GM21529 (cell line): ENCODE measurements around the gene SPRYD4.
"Not testable (repeated sequence)": the region's sequence is repeated elsewhere in the genome, so short reads cannot be mapped to it uniquely, and the experiment has no call there.

Experiments used
- ATAC-seq: cut with Tn5 transposase; IDR thresholded peaks from one replicate; pipeline ENCODE4 v1.9.1; 2021; ENCODE audit not compliant: unreplicated experiment

Gene SPRYD4

DNA sequence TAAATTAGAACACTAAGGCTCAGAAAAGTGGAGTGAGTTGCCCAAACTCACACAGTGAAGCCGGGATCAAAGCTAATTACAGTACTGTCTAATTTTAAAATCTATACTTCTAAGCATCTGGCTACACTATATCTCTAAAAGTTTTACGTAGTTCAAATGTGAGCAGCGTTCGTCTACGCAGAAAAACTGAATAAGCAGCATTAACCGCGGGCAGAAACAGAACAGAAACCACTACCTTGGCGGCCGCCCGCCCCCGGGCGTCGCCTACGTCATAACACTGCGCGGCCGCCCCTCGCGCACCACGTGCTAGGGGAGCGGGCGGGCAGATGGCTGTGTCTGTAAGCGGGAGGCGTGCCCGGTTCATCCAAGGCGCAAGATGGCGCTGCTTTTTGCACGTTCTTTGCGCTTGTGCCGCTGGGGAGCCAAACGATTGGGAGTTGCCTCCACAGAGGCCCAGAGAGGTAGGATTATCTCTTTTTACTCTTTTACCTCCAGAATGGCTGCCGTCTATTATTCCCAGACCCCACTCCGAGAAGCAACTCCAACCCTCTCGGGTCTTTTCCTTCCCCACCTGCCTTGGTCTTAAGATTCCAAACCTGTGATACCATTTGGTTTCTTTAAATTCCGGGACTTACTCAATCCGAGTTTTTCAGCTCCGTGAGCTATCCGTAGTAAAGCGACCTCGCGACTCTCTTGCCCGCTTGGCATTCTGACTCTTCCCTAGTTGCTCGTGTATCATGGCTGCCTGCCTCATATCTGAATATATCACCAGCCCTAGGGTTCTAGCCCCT lies at the start of gene SPRYD4:
Gene SPRYD4 (plus strand): TSS at position 363 of the 791 bp plus-strand sequence. CDS start 14 bp downstream, at position 377.
- ATAC-seq, result peak; percentile 85

DNA sequence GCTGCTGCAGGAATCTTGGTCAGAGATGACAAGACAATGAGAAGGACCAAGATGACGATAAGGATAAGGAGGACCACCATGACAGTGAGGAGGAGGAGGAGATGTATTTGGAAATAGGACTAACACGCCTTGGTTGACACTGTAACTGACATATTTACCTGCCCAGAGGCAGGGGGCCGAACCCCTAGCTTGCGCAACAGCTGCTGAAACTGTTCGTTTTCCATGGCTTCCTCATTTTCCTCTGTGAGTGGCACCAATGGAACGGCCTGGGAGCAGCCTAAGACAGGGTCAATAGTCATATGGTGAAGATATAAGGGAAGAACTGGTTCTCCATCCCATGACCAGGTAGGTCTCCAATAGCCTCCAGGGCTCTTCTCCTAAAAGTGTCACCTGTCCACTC lies 48.0 kb upstream of the SPRYD4 start:
- ATAC-seq, result no peak

DNA sequence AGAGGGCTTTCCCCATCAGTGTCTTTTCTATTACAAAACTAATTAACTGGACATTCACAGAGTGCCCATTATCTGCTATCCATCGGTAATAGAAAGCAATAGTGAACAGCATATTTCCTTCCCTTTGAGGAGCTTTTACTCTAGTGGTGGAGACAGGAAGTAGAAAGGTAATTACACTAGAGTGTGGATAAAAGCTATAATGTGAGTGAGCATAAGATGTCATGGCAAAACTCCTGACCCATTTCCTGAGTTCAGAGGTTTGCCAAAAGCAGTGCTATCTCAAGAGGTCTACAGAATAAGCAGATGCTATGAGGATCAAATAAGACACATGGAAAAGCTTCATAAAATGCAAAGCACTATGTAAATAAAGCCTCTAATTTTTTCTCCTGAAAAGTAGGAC lies 43.2 kb upstream of the SPRYD4 start:
- no peak for ATAC-seq

DNA sequence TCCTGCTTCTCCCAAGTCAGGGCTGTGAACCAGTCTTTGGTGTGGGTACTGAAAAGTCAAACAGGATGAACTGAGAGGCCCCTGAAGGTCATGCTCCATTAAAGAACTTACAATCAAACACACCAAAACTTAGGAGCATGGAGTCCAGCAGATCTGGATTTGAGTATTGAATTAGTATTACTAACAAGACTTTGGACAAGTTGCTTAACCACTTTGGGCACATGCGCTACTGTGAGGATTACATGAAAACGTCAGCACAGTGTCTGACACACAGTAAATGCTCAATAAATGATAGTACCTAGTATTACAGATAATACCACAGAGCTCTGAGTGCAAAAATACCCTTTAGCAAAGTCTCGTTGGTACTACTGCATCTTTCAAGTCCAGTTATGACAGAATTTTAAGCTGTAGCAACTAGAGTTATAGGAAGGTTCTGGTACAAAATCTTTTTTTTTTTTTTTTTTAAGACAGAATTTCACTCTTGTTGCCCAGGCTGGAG lies 42.4 kb upstream of the SPRYD4 start:
- ATAC-seq, result no peak

DNA sequence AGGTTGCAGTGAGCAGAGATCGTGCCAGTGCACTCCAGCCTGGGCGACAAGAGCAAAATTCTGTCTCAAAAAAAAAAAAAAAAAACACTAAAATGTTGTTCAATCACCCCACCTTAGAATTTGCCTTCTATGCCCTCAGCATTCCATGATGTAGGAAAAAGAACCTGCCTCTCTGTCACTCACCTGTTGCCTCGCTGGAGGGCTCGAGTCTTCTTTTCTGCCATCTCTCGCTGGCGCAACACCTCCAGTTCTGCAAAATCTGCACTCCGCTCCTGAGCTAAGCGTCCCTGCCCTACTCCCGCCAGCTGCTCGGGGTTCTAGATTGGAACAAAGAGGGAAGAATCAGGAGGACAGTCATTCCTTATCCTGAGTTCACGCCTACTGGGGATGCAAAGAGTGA lies 37.1 kb upstream of the SPRYD4 start:
- no peak for ATAC-seq

DNA sequence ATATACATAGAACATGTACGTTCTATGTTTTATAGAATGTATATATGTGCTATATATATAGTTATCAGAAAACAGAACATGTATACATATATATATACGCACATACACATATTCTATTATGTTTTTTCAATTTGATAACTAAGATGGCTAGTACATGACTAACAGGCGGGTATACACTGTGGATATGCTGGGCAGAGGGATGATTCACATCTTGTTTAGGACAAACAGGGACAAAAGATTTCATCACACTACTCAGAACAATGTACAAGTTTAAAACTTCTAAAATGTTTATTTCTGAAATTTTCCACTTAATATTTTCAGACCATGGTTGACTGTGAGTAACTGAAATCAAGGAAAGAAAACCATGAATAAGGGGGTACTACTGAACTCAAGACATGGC lies 36.5 kb upstream of the SPRYD4 start:
- no peak for ATAC-seq

DNA sequence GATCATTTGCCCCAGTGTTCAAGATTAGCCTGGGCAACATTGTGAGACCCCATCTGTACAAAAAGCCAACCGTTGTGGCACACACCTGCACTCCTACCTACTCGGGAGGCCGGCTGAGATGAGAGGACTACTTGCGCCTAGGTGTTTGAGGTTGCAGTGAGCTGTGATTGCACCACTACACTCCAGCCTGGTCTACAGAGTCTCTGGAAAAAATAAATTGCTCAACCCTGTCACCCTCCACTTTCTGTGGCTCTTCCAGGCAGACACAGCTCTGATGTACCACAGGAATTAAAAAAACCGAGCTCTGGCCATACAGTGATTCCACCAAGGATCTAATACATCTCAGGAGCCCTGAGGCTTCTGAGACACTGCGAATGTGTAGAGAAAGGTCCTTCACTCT lies 33.5 kb upstream of the SPRYD4 start:
- ATAC-seq, result no peak

DNA sequence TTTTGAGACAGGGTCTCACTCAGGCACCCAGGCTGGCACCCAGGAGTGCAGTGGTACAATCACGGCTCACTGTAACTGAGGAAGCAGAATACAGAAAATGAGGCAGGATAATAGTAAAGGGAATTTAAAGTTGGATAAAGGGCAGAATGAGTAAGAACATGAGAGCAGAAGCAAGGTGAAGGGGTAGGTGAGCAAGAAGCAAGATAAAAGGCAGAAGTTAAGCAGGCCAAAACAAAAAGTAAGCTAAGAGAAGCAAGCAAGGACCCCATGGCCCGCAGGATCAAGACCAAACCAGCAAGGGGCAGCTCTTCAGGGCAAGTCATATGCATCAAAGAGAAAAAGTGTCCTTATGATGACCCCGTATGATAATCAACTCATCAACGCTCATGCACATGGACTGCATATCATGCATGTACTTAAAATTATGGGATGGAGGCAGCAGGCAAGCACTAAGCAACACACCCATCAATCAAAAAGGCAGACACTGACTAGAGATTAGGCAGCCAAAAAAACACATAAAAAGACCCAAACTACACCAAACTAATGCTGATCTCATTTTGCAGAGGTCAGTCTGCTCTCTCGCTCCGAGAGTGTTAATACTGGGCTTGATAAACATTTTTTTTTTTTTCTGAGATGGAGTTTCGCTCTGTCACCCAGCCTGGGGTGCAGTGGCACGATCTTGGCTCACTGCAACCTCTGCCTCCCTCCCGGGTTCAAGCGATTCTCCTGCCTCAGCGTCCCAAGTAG lies 30.8 kb upstream of the SPRYD4 start:
- no peak for ATAC-seq

DNA sequence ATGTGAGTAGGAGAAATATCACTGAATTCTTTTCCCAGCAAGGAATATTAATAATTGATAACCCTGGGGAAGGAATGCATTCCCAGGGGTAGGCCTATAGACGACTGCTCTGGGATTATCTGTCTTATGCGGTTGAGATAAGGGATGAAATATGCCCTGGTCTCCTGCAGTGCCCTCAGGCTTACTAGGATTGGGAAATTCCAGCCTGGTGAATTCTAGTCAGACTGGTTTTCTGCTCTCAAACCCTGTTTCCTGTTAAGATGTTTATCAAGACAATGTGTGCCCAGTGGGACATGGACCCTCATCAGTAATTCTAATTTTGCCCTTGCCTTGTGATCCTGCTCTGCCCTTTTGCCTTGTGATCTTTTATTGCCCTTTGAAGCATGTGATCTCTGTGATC lies 25.2 kb upstream of the SPRYD4 start:
- ATAC-seq, result not testable (repeated sequence)

DNA sequence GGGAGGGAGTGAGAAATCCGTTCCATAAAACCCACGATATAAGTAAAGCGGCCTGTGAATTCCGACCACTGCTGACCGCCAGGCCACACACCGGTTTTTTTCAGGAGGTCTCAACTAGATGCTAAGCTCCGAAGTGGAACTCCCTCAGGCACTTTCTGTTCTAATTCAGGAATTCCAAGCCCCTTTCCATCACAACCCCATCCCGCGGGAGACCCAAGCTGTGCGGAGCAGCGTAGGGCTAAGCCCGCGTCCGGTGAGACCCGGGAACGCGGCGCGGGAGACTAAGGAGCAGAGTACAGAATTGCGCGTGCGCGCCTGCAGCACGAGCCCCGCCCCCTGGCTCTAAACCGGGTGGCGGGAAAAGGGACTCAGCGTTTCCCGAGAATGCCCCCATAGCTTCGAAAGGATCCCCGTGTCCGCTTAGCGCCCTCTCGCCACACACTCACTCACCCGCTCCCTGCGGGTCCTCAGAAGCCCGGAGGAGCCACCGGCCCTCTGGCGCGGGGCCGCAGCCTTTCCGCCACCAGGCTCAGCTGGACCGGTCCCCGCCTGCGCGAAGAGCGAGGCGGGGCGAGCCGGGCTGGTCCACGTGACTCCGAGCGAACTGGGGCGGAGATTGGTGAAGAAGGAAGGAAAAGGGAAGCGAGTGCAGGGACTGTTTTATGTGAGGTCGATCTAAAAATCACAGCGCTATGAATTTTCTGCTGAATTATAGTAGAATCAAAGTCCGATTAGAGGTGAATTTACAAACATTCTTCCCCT lies 19.3 kb upstream of the SPRYD4 start, which contains the start of gene TIMELESS:
Gene TIMELESS (minus strand): TSS at position 567 of the 762 bp plus-strand sequence. CDS start 15,256 bp downstream, outside the sequence.
- peak; percentile 93 for ATAC-seq

DNA sequence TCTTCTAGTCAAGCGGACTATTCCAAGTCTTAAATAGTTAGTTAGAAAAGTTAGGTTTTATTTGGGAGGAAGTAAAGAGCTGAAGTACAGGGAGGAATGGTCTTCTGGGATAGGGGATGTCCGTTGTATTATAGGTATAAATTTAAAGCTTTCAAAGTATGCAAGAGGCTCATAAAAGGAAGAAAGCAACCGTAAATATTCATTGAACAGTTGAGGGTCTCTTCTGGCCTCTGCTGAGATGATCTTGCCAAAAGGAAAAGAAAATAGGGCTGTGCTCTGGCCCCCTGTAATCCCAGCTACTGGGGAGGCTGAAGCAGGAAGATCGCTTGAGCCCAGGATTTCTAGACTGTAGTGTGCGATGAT lies 18.8 kb upstream of the SPRYD4 start:
- ATAC-seq, result no peak

DNA sequence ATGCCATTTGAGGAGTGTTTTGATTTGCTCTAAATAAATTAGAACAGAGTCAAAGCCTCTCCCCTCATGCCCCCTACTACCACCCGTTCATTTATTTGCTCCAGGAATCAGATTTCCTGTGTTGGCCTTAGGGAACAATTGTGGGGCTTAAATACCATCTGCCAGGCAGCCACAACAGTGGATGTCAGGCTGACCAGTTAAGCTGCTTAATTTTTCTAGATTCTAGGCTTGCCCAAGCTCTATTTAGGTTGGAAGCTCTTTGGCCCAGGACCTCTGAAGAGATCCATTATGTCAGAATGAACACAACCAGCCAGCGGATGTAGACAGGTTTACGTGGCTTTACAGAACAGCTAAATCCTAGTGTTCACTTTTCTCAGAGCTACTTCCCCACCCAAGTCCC lies 18.1 kb upstream of the SPRYD4 start:
- no peak for ATAC-seq

DNA sequence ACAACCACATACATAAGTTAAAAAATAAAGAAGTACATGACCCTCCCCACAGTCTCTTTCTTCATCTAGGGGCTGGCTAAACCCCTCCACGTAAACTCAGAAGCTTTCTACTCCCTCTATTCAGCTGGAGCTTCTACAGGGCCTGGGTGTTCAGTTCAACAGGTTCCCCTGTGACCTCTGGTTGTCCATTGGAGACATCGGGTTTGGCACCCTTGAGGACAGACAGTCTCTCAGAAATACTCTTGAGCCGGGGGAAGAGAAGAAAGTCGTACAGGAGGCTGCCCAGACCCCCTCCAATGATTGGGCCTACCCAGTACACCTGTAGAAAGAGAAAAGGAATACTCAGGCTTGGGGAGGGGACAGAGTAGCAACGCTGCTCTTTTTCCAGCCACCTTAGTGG lies 17.2 kb upstream of the SPRYD4 start:
- ATAC-seq, result no peak

DNA sequence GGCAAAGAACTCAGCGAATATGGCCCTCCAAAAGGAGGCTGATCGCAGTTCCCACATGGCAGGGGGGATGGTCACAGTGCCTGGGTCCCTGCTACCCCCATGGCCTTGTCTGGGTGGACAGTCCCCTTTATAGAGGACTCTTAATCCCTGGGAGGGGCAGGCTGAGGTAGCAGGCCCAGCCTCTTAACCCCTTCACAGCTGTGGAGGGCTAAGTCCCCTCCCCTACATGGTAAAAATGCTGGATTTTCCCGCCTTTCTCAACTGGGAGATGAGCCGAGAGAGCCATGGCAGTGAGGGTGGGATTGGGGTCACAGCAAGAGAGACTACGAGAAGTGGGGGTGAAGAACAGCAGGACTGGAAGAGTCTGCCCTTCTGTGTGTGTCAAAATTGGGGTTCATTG lies 13.8 kb upstream of the SPRYD4 start, which contains the start of gene MIP:
Gene MIP (minus strand): TSS at position 101 of the 400 bp plus-strand sequence. CDS start 44 bp downstream, at position 57.
- ATAC-seq, result no peak

DNA sequence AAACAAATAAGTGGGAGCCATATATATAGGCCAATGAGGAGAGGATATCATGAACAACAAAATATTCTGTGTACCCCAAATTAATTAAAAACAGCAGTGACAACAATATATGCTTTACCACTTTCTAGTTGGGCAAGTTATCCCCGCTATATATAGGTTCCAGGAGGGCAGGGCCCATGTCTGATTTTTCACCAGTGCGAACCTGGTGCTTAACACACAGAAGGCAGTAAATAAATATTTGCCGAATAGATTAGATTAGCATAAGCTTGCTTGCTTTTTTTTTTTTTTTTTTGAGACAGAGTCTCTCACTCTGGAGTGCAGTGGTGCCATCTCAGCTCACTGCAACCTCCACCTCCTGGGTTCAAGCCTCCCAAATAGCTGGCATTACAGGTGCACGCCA lies 10.6 kb upstream of the SPRYD4 start:
- no peak for ATAC-seq

DNA sequence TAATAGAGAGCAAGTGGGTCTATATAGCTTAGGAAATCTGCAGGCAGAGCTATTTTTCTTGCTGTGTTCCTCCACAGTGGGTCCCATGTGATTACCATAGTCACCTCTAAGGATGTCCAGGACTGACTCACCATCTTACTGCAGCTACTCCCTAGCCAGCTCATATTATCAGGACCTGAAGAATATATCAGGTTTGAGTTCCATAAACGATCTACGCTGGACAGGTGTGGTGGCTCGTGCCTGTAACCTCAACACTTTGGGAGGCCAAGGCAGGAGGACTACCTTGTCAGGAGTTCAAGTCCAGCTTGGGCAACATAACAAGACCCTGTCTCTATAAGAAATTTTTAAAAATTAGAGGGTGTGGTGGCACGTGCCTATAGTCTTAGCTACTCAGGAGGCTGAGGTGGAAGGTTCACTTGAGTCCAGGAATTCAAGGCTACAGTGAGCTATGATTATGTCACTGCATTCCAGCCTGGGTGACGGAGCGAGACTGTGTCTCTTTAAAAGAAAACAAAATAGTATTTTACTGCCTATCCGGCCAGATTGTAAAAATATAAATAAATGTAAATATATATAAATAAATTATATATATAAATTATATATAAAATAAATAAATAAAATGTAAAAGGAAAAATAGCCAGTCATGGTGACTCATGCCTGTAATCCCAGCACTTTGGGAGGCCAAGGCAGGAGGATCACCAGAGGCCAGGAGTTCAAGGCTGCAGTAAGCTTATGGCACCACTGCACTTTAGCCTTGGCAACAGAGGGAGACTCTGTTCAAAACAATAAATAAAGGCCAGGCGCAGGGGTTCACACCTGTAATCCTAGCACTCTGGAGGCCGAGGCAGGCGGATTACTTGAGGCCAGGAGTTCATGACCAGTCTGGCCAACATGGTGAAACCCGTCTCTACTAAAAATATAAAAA lies 6.9 kb upstream of the SPRYD4 start:
- no peak for ATAC-seq

DNA sequence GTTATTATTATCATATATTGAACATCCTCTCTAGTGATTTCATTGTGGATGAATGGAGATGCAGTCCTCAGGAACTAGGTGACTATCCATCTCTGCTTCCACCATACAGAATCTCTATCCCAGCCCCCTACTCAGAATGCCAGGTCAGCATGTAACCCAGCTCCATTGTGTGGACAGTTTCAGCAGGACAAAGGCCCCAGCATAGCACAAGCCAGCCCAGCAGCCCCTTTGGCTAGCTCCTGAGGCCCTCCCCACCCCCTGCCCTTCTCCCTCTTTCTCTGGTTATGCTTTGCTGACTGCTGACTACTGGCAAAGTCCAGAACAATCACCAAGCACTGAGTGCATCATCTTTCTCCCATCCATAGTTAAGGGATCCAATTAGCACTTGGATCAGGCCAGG lies 5.8 kb upstream of the SPRYD4 start:
- no peak for ATAC-seq

DNA sequence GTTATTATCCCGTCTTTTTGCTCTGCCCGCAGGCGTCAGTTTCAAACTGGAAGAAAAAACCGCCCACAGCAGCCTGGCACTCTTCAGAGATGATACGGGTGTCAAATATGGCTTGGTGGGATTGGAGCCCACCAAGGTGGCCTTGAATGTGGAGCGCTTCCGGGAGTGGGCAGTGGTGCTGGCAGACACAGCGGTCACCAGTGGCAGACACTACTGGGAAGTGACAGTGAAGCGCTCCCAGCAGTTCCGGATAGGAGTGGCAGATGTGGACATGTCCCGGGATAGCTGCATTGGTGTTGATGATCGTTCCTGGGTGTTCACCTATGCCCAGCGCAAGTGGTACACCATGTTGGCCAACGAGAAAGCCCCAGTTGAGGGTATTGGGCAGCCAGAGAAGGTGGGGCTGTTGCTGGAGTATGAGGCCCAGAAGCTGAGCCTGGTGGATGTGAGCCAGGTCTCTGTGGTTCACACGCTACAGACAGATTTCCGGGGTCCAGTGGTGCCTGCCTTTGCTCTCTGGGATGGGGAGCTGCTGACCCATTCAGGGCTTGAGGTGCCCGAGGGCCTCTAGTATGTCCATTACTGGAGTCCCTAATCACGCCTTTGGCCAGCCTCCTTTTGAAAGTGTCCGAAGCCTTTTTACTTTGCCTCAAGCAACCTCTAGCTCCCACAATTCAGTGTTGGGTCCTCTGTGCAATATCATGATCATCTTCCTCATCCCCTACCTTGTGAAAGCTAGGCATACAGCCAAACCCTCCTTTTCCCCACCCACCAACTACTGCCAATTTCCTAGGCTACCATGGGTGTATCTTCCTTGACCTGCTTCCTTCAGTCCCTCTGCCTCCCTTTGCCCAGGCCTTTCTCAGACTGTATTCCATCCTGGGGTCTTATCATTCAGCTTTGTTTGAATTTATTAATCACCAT lies 891 bp downstream of the SPRYD4 start:
- no peak for ATAC-seq

DNA sequence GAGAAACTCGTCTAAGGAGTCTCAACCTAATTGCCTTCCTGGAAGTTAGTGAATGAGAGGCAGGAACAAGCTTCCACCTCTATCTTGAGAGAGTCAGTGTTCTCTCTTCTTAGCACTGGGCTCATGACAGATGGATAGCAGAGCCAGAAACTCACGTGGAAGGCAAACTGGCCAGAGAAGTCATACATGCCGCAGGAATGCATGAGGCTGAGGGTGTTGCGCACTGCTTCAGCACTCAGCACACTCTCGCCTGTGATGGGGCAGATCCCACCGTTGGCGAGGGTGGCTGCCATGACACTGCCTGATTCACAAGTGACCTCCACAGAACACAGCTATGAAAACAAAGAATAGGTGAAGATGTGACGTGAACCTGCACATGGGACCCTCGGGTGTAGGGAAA lies 6.0 kb downstream of the SPRYD4 start:
- no peak for ATAC-seq
